Vagina (tissue), 2 donors: ENCODE data around the gene SDK2.

ENCODE experiments used
- POLR2A ChIP-seq, 2 donors: fragments of 450-650 bp; IDR thresholded peaks; one replicate each; pipeline ENCODE4 v1.6.1; 2017; ENCODE audit warnings: antibody characterized with exemption in 2 of 2, mild to moderate bottlenecking in 2 of 2, moderate library complexity in 2 of 2
- POLR2AphosphoS5 ChIP-seq, 2 donors: sonication (generic); formaldehyde crosslinking; IDR thresholded peaks; one replicate each; pipeline ENCODE4 v1.9.0; 2017; ENCODE audit warnings: antibody characterized with exemption in 2 of 2, mild to moderate bottlenecking in 2 of 2, low read depth in 1 of 2; ENCODE audit not compliant: insufficient read depth in 1 of 2
- TF ChIP-seq, protein P1 (sequence below), 3 experiments: fragments of 450-650 bp in 2 of 3; fragments of 200-600 bp in 1 of 3; sonication (generic) in 1 of 3; IDR thresholded peaks; one replicate each; pipeline ENCODE4 v1.5.1; 2017 to 2019; ENCODE audit warnings: antibody characterized with exemption in 3 of 3, mild to moderate bottlenecking in 2 of 3, moderate library complexity in 2 of 3

DNA sequence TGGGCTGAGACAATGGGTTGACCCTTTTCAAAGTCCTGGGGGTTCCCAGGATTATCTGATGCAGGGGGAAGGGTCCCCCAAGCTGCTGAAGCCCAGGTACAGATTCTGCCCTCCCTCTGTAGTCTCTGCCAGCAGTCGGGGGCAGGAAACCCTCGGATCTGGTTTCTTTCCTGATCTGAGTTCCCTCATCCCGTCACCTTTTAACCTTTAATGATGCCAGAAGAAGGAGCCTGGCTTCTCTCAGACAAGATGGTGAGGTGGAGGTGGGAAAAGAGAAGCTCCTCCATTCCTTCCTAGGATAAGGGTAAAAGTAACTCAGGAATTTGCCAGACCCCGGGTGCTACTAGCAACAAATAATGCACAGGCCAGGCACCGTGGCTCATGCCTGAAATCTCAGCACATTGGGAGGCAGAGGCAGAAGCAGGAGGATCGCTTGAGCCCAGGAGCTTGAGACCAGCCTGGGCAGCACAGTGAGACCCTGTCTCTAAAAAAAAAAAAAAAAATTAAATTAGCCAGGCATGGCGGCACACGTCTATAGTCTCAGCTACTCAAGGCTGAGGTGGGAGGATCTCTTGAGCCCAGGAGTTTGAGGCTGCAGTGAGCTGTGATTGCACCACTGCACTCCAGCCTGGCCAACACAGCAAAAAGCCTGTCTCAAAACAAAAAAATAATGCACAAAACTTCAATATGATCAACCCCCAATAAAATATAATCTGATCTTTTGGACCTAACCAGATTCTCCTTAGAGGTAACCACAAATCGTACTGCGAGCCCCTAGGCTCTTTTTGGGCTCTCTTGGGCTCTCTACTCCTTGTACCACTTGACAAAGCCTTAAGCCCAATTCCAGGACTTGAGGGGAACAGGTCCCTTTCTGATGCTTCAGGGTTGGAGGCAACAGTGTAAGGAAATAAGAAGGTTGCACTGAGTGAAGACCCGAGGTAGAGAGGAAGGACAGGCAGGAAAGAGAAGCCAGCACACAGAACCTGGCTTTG, 338.1 kb downstream of the SDK2 start:
- TF ChIP-seq, protein P1, sequence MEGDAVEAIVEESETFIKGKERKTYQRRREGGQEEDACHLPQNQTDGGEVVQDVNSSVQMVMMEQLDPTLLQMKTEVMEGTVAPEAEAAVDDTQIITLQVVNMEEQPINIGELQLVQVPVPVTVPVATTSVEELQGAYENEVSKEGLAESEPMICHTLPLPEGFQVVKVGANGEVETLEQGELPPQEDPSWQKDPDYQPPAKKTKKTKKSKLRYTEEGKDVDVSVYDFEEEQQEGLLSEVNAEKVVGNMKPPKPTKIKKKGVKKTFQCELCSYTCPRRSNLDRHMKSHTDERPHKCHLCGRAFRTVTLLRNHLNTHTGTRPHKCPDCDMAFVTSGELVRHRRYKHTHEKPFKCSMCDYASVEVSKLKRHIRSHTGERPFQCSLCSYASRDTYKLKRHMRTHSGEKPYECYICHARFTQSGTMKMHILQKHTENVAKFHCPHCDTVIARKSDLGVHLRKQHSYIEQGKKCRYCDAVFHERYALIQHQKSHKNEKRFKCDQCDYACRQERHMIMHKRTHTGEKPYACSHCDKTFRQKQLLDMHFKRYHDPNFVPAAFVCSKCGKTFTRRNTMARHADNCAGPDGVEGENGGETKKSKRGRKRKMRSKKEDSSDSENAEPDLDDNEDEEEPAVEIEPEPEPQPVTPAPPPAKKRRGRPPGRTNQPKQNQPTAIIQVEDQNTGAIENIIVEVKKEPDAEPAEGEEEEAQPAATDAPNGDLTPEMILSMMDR (IDR thresholded peaks at IDR 0.05): no peak
- TF ChIP-seq POLR2AphosphoS5 (IDR thresholded peaks at IDR 0.05; ENCODE audit: insufficient read depth in 1 of 2, low read depth in 1 of 2) (no peak), POLR2A (IDR thresholded peaks at IDR 0.05) (no peak)
